Measurements from ENCODE around the gene MTERF2.
"Not testable (repeated sequence)": the region's sequence is repeated elsewhere in the genome, so short reads cannot be mapped to it uniquely, and the experiment has no call there.

MTERF2 gene

DNA sequence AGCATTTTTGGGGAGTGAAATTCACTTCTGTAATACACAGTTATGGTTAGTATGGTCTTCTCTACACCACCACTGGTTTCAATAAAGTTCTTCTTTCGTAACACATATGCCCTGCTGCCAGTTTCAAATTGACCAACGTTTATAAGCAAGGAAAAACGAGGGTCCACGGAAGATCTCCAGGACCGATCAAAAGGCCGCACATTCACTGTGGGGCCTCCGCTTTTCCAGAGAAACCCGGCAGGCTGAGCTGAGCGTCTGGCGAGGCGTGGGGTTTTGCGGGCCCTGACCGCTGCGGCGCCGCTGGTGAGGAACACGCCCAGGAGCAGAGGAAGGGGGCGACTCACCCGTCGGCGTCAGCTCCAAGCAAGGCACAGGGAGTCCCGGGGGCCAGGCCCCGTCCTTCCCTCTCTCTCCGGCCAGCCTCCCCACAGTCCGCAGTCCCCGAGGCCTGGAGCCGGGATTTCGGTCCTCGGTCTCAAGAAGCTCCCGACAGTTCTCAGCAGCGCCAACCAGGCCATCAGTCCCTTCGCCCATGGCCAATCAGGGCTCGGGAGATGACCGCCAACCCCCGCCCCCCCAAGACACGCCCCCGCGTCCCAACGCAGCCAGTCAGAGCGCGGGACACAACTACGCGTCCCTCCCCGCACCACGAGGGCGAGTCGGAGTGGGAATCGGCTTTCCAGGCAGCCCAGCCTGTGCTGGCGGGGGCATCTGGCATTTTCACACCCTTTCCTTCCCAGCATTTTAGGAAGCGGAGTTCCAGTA is at the start of gene MTERF2:
Gene MTERF2, minus strand, starts transcription at position 522 of the 765 bp plus-strand sequence. CDS start 8,432 bp downstream, outside the sequence.
- DNase-seq: peak; percentile 94

DNA sequence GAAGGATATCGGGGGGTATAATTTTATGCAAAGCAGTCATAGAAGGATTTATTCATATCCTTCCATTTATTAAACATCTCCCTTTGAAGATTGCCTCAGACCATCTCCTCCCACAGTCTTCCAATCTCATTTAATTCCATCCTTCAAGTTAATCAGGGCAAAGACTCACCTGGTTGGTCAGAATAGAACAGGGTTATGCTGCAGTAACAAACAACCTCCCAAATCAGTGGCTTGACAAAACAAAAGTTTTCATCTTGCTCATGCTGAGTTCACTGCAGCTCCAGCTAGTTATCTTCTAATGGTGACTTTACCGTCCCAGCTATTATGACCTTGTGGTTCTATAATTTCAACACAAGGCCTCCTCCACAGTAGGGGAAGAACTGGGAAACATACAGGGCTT is 48.8 kb upstream of the MTERF2 start:
- no peak for DNase-seq

GRCh38 chr12:107033758-107034739 is 47.1 kb upstream of the MTERF2 start:
- no peak for DNase-seq

GRCh38 chr12:107032266-107032665 is 45.3 kb upstream of the MTERF2 start:
- no peak for DNase-seq

- DNase-seq: no peak
These were observed 44.1 kb upstream of the MTERF2 start for GRCh38 chr12:107031061-107031460.

- DNase-seq: no peak
These were observed 42.1 kb upstream of the MTERF2 start for GRCh38 chr12:107029081-107029480.

GRCh38 chr12:107027636-107028053 is 40.7 kb upstream of the MTERF2 start:
- DNase-seq: peak; percentile 92

DNA sequence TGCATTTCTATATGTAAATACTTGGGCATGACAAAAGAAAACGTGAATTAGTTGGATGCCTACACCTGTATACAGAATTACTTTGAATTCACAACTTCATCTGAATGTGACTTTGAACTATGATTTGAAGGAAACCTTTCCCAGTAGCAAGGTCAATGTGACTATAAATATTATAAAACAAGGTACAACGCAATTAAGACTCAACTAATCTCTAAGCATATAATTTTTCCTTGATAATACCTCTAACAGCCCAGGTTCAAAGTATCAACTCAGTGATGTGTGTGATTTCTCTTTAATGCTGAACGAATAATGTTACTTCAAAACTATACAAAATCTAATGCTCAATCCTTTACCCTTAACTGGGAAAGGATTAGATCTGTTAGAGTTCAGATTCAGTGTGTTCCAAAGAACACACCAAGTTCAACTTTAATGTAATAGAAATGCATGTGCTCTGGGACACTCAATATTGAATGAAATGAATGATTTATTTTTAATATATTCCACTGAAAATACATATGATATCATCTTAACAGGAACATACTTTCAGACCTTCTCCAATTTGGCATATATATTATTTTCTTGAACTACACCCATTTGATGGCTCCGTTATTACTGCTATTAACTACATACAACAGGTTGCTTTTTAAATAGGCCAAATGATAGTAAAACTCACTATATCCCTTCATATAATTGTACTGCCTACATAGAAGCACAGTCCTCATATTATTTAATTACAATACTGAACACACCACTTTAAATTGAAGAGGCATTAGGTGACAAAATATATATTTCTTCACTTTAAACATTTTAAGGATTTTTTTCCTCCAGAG is 40.1 kb upstream of the MTERF2 start:
- no peak for DNase-seq

DNA sequence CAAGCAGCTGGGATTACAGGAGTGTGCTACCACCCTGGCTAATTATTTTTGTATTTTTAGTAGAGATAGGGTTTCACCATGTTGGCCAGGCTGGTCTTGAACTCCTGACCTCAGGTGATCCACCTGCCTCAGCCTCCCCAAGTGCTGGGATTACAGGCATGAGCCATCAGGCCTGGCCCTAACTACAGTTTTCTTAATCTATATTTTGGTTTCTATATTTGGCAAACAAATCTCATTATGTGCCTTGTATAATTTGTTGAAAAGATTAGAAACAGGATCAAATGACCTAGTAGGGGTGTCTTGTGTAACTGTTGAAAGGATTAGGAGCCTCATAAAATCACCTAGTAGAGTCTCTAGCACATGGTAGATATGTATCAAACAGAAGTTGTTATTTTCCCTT is 39.4 kb upstream of the MTERF2 start:
- not testable (repeated sequence) for DNase-seq

DNA sequence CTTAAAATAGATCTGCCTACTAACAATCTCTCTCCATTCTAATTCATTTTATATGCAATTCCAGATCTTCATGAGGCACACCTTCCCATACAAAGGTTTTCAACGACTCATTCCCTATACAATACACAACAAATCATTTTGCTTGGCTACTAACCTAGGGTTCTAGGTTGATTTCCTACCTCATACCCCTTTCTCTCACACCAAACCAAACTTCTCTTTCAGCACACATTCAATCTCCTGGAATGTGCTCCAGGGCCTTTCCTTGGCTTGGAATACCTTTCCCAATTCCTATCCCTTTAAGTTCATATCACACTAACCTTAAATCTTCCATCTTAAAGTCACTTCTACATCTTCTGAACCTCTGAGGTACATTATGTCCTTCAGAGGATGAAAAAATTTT is 38.7 kb upstream of the MTERF2 start:
- no peak for DNase-seq

GRCh38 chr12:107019546-107019945 is 32.6 kb upstream of the MTERF2 start:
- no peak for DNase-seq

DNA sequence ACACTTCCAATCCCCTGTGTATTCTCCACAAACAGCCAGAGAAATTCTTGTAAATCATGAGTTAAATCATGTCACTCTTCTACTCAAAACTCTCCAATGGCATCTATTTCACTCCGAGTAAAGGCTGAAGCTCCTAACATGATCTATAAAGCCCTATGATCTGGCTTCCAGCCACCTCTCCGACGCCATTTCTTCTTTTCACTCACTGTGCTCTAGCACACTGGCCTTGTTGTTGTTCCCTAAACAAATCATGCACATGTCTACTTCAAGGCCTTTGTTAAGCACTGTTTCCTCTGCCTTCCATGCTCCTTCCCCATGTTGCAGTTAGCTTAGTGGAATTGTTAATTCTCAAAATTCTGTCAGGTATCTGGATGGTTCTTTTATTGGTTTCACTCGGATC is 30.1 kb upstream of the MTERF2 start:
- DNase-seq: no peak

GRCh38 chr12:107014055-107014454 is 27.1 kb upstream of the MTERF2 start:
- DNase-seq: no peak

GRCh38 chr12:107012736-107013425 is 25.9 kb upstream of the MTERF2 start:
- no peak for DNase-seq

GRCh38 chr12:107011519-107011918 is 24.6 kb upstream of the MTERF2 start:
- DNase-seq: no peak

GRCh38 chr12:107007411-107007810 is 20.5 kb upstream of the MTERF2 start:
- DNase-seq: no peak

DNA sequence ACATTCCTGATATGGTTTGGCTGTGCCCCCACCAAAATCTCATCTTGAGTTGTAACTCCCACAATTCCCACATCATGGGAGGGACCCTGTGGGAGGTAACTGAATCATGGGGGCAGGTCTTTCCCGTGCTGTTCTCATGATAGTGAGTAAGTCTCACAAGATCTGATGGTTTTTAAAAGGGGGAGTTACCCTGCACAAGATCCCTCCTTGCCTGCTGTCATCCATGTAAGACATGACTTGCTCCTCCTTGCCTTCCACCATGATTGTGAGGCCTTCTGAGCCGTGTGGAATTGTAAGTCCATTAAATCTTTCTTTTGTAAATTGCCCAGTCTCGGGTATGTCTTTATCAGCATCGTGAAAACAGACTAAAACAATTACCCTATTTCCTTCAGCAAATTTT is 15.7 kb upstream of the MTERF2 start:
- not testable (repeated sequence) for DNase-seq

DNA sequence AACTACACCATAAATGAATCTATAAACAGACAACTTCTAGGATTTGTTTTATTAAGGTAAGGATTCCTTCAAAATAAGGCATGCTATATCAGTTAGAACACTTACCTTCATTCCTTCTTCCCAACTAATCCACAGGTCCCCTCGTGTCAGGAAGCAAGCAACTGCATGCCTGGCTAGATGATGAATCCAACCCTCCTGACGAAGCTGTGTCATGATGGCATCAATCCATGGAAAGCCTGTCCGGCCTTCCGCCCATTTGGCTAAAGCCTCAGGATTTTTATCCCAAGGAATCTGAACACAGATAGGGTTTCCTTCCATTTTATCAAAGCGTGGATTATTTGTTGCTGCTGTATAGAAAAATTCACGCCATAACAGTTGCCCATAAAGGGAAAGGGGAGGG is 12.5 kb upstream of the MTERF2 start:
- no peak for DNase-seq

DNA sequence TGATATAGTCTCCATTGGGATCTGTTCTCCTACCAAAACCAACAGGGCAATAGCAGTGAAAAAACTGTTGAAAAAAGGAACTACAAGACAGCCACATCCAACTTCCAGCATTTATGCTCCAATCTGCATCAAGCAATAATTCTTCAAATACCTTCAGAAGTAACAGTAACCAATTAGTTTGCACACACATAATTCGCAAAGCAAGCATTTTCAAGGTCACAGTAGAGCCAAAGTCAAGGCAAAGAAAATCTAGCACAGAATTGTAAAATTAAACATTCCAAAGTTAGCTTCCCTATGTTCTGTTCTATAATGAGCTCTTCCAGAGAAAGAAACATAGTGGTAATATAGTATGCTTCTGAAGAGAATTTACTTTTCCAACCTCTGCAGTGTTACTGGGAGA is 11.0 kb upstream of the MTERF2 start:
- DNase-seq: no peak

DNA sequence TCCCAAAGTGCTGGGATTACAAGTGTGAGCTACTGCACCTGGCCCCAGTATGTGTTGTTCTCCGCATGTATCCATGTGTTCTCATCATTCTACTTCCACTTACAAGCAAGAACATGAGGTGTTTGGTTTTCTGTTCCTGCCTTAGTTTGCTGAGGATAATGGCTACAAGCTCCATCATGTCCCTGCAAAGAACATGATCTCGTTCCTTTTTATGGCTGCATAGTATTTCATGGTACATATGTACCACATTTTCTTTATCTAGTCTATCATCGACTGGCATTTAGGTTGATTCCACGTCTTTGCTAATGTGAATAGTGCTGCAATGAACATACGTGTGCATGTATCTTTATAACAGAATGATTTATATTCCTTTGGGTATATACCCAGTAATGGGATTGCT is 9.2 kb upstream of the MTERF2 start:
- not testable (repeated sequence) for DNase-seq

DNA sequence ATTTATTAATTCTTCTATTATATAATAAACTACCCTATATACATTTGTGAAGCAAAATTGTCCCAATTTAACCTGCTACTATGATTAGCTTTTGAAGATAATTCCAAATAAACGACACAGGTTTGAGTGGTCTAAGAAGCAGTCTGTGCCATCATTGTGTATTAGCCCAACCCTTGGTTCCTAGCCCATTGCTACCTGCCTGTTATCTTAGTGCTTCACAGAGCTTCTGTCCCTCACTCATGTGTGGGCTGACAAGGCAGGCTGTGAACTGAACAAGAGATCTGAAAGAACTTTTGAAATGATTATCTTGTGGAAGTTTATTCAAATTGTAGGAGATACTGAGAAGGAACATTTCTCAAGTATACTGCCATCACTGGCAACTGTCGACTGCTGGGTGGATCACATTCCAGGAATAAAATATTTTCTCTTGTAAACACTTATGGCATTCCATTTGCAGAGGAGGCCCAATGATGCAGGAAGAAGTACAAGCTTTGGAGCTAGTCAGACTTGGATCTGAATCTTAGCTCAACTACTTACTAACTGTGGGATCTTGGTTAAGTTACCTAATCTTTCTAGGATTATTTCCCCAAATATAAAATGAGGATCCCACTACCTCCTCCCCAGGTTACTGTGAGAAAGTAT is 7.8 kb upstream of the MTERF2 start:
- peak; percentile 59 for DNase-seq

DNA sequence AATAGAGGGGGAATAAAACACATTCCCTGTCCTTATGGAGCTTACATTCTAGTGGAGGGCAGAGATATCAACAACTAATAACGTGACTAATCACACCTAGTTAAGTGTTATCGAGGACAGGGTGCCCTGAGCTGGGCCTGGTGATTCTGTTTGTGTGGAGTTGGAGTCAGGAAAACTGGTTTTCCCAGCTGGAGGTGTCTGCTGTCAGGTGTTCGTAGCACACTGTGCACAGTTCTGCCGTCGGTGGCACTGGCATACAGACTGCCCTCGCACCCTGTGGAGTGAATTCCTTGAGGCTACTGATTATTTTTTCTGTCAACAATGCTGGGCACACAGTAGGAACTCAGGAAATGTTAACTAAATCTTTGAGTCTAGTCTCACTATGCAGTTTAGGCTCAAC is 900 bp upstream of the MTERF2 start:
- no peak for DNase-seq

All from fibroblast of skin of right quadriceps (primary cell).